Right lobe of liver (tissue), 6 donors: ENCODE measurements around the gene NAP1L5. TPM values are rescaled to one million over a fixed set of nuclear protein-coding genes. Genes with fewer than 3 reads are reported as not detected.
A peak's percentile ranks its signal among the peaks of the same experiment; 100 is the strongest.

Source experiments
- ATAC-seq, 4 donors: fragments of 200-7000 bp; cut with Tn5 transposase; one replicate each; pipeline ENCODE4 v1.9.1; 2020; ENCODE audit warnings: mild to moderate bottlenecking in 4 of 4, moderate library complexity in 4 of 4
- DNase-seq, 3 donors: peaks; one replicate each; pipeline ENCODE4 v3.0.0-alpha.2; 2020
- H3K27ac ChIP-seq, 3 donors: fragments of 200-600 bp; one replicate each; pipeline ENCODE4 v1.8.0; 2022
- H3K27me3 ChIP-seq, 2 donors: fragments of 200-600 bp; one replicate each; pipeline ENCODE4 v1.8.0; 2022
- H3K36me3 ChIP-seq, 4 donors: fragments of 200-600 bp; sonication (generic) in 1 of 4; one replicate each; pipeline versions ENCODE4 v1.5.1 to v1.8.0; 2017 to 2022; ENCODE audit warnings: control low read depth in 1 of 4
- H3K4me1 ChIP-seq, 4 donors: fragments of 200-600 bp; sonication (generic) in 1 of 4; one replicate each; pipeline versions ENCODE4 v1.5.1 to v1.8.0; 2017 to 2022; ENCODE audit warnings: control low read depth in 1 of 4
- H3K4me3 ChIP-seq, 3 donors: fragments of 200-600 bp; one replicate each; pipeline ENCODE4 v1.8.0; 2022
- H3K9me3 ChIP-seq, 4 donors: fragments of 200-600 bp; sonication (generic) in 1 of 4; one replicate each; pipeline versions ENCODE4 v1.5.1 to v1.8.0; 2017 to 2022; ENCODE audit warnings: control low read depth in 1 of 4
- POLR2A ChIP-seq: fragments of 450-650 bp; IDR thresholded peaks from one replicate; pipeline ENCODE4 v1.6.1; 2017; ENCODE audit warnings: antibody characterized with exemption, mild to moderate bottlenecking
- WGBS: methylation state at CpG from one replicate; pipeline ENCODE4 v1.1.6; 2018; ENCODE audit warnings: low coverage, low lambda C conversion rate; ENCODE audit not compliant: insufficient coverage; ENCODE audit errors: missing lambda C conversion rate; 5-methylcytosine and 5-hydroxymethylcytosine counted together
- intact Hi-C, 2 donors: fragments of 100-400 bp; cut with DNase I; formaldehyde crosslinking; loops; one replicate each; pipeline versions ENCODE4 v1.11.2 to v1.14.1; 2022
- total RNA-seq, 6 experiments: library from RNA; depleted of rRNA in 2 of 6; stranded (reverse); fragments of >200 nt in 2 of 6; fragmentation: NEBNext Ultra II Directional in 3 of 6; extraction: Animal tissue kit (Norgen Biotek cat#: 25700) in 3 of 6; gene quantifications; one replicate each; pipeline versions ENCODE4 v1.1.0 to v1.2.4, GENCODE V29; 2016 to 2023
- TF ChIP-seq, protein P1 (sequence below), 4 donors: fragments of 200-600 bp in 3 of 4; fragments of 450-650 bp in 1 of 4; IDR thresholded peaks; one replicate each; pipeline versions ENCODE4 v1.5.1 to v1.8.0; 2016 to 2022; ENCODE audit warnings: antibody characterized with exemption in 4 of 4, mild to moderate bottlenecking in 2 of 4
- donor health status: DM: no; HTN: yes; CAD: no.
- donor health status: DM: no; HTN: no; CAD: no.
- donor health status: DM: no; HTN: no; CAD: no.
- donor health status: DM: no; HTN: yes; CAD: no.
- donor health status: DM: no; HTN: yes; CAD: no.

Gene NAP1L5
- total RNA-seq, 6 experiments from 2014 or later: 1.8 to 5.7 (median 3.0) TPM

DNA sequence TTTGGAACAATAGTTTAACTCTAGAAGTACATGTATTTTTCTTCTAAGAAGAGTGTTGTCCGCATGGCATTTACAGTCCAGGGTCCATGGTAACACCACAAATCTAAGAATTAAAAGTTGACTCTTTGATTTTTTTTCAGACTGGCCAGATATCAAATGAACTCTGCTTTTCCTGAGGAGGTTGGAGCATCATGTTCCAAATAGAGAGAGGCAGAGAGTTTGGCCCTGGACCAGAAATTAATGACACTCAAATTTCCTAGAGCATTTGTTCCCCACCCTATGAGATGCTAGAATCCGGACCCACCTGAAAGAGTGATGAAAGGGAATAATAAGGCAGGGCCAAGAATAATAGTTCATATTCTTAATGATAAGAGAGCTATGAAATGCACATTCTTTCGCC, 47.0 kb upstream of the NAP1L5 start:
- Histone ChIP-seq H3K27me3 (no peaks in the 10 kb centered on the region), H3K36me3 (peaks cover 0 to 20% (median 2%) of the 10 kb centered on the region in 4 donors), H3K9me3 (no peaks in the 10 kb centered on the region), H3K4me1 (peaks cover 0 to 29% (median 12%) of the 10 kb centered on the region in 4 donors), H3K27ac (peak overlapping the region in 1 of 3 donors; percentile 45), H3K4me3 (no peak overlapping the region)
- peak in 3 of 4 donors; percentile 48 to 63 (median 60) for ATAC-seq
- intact Hi-C loops: no loop called here
- TF ChIP-seq, protein P1, sequence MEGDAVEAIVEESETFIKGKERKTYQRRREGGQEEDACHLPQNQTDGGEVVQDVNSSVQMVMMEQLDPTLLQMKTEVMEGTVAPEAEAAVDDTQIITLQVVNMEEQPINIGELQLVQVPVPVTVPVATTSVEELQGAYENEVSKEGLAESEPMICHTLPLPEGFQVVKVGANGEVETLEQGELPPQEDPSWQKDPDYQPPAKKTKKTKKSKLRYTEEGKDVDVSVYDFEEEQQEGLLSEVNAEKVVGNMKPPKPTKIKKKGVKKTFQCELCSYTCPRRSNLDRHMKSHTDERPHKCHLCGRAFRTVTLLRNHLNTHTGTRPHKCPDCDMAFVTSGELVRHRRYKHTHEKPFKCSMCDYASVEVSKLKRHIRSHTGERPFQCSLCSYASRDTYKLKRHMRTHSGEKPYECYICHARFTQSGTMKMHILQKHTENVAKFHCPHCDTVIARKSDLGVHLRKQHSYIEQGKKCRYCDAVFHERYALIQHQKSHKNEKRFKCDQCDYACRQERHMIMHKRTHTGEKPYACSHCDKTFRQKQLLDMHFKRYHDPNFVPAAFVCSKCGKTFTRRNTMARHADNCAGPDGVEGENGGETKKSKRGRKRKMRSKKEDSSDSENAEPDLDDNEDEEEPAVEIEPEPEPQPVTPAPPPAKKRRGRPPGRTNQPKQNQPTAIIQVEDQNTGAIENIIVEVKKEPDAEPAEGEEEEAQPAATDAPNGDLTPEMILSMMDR (IDR thresholded peaks at IDR 0.05): no peak
- TF ChIP-seq POLR2A: no peak
- no peak for DNase-seq
- 51% methylated on average over 3 of the region's 3 CpGs for WGBS

DNA sequence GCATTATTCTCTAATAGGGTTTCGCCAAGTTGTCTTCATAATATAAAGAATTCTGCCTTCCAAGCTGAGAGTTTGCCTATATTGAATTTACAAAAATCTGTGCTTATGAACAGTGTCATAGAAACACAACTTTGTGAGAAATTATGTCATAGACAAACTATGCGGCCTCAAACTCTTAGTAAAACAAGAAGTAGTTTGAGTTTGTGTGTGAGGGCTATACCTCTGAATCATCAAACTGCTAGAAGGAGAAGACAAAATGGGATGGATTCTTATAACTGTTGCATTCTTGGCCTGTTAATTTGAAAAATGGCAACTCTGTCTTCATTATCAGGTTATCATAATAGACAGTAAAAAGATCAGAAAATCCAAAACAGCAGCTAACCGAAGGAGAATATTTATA, 46.1 kb upstream of the NAP1L5 start:
- 90% methylated on average over 3 of the region's 3 CpGs for WGBS
- no peaks in the 10 kb centered on the region for H3K27me3 ChIP-seq
- H3K27ac ChIP-seq: peak overlapping the region in 1 of 3 donors; percentile 32
- no peaks in the 10 kb centered on the region for H3K9me3 ChIP-seq
- H3K4me3 ChIP-seq: no peak overlapping the region
- DNase-seq (no peak), ATAC-seq (no peak)
- H3K36me3 ChIP-seq: peaks cover 0 to 11% (median 1%) of the 10 kb centered on the region in 4 donors
- TF ChIP-seq, protein P1 (IDR thresholded peaks at IDR 0.05): no peak
- no peak for TF ChIP-seq POLR2A
- peaks cover 0 to 35% (median 12%) of the 10 kb centered on the region in 4 donors for H3K4me1 ChIP-seq
- intact Hi-C loops: no loop called here

DNA sequence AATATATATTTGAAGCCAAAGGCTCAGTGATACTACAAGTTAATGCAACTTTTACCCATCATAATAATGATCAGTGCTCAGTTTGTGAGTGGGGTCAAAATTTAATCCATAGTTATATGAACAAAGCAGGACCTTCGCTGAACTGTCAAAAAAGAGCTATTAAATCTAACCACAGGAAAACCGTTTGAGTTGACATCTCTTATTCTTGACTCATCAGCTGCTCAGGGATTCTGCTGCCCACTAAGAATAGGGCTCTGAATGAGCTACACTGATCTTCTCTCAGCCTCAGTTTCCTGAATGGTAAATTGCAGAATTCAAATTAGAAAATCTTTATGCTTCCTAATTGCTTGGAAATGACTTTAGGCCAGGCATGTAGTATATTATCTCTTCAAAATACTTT, 44.9 kb upstream of the NAP1L5 start:
- Histone ChIP-seq H3K27me3 (no peaks in the 10 kb centered on the region), H3K9me3 (no peaks in the 10 kb centered on the region), H3K27ac (no peak overlapping the region), H3K4me3 (no peak overlapping the region), H3K4me1 (peaks cover 0 to 46% (median 12%) of the 10 kb centered on the region in 4 donors), H3K36me3 (peaks cover 0 to 3% (median 0%) of the 10 kb centered on the region in 4 donors)
- TF ChIP-seq, protein P1 (IDR thresholded peaks at IDR 0.05): no peak
- 80% methylated on average over 2 of the region's 2 CpGs for whole genome bisulfite sequencing
- intact Hi-C loops: no loop called here
- DNase-seq: no peak
- ATAC-seq: no peak

DNA sequence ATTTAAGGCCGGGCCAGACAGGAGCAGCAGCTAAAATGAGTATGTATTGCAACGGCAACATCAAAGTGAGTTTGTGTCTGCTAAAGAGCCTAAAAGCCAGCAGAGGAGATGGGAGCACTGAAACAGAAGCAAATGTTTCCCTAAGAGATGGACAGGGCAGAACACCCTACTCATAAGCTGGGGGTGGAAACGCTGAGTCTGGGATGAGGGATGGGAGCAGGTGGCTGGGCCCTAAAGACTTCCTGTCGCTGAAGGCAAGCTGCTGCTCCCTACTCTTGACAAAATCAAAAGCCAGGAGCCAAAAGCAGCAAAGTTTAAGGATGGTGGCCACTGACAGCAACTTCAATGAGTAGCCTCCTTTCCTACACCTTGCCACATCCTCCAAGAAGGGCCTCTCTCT, 40.6 kb upstream of the NAP1L5 start:
- ATAC-seq (no peak), DNase-seq (no peak)
- Histone ChIP-seq H3K27me3 (no peaks in the 10 kb centered on the region), H3K4me3 (no peak overlapping the region), H3K36me3 (no peaks in the 10 kb centered on the region), H3K4me1 (peaks cover 0 to 39% (median 2%) of the 10 kb centered on the region in 4 donors), H3K9me3 (no peaks in the 10 kb centered on the region), H3K27ac (peak overlapping the region; percentile 44 to 83 (median 62))
- TF ChIP-seq POLR2A: no peak
- intact Hi-C loops: no loop called here
- 54% methylated on average over 3 of the region's 4 CpGs for WGBS

- no peak for TF ChIP-seq POLR2A
- TF ChIP-seq, protein P1 (IDR thresholded peaks at IDR 0.05): no peak
- Histone ChIP-seq H3K27ac (peak overlapping the region; percentile 44 to 83 (median 62)), H3K4me3 (peak overlapping the region; percentile 10 to 58 (median 57)), H3K27me3 (no peaks in the 10 kb centered on the region), H3K36me3 (no peaks in the 10 kb centered on the region), H3K9me3 (no peaks in the 10 kb centered on the region), H3K4me1 (peaks cover 0 to 47% (median 2%) of the 10 kb centered on the region in 4 donors)
- WGBS: 16% methylated on average over 14 of the region's 14 CpGs
- DNase-seq (peak in 1 of 3 donors; percentile 67), ATAC-seq (peak; percentile 61 to 71 (median 67))
- intact Hi-C loops: no loop called here
These were observed 39.8 kb upstream of the NAP1L5 start for GRCh38 chr4:88737307-88737941.
